ENCODE measurements around the gene PDHX. TPM values are rescaled to one million over a fixed set of nuclear protein-coding genes. Genes with fewer than 3 reads are reported as not detected.

Gene PDHX
- total and polyA plus RNA-seq, 2 of the 4 experiments (the other 2 are of a cell fraction), result 19.8 to 26.7 TPM

- intact Hi-C loops (cut with micrococcal nuclease) (loop anchor here (5.0 kb wide), 2 partner anchors 69 to 129 kb away; no protein-coding TSS in a partner anchor), dilution Hi-C loops (cut with HindIII; ENCODE audit: low sequenced_read_pairs, unreplicated experiment) (no loop called here), in situ Hi-C loops (cut with MboI; ENCODE audit: low sequenced_read_pairs) (no loop called here)
- Histone ChIP-seq H4K5ac (ENCODE audit: low read depth, low read length) (peak overlapping the region; percentile 86), H2BK20ac (ENCODE audit: low read depth, low read length) (peak overlapping the region; percentile 92), H2AK9ac (replicated peaks; ENCODE audit: low read depth, low read length, poor library complexity) (no peak overlapping the region), H3K4me3 (ENCODE audit: insufficient read depth, low read depth, low read length) (no peak overlapping the region), H3K9me1 (ENCODE audit: insufficient read depth, low read length) (peaks cover 27% of the 10 kb centered on the region), H2AFZ (replicated peaks; ENCODE audit: low read length, poor library complexity) (no peak overlapping the region), H4K91ac (ENCODE audit: insufficient read depth, low read depth, low read length) (peak overlapping the region; percentile 76), H4K20me1 (ENCODE audit: insufficient read depth, low read length) (no peaks in the 10 kb centered on the region), H3K9me3 (ENCODE audit: control insufficient read depth, insufficient read depth, low read length) (no peaks in the 10 kb centered on the region), H2BK5ac (ENCODE audit: low read depth, low read length, poor library complexity, severe bottlenecking) (peak overlapping the region; percentile 72), H3K4ac (ENCODE audit: low read depth, low read length) (peak overlapping the region; percentile 80), H4K8ac (ENCODE audit: low read depth in 2 of 2, low read length in 2 of 2) (peak overlapping the region in 1 of 2 experiments; percentile 39; a peak in 2 of 4 replicates), H3K9ac (ENCODE audit: low read depth, low read length) (no peak overlapping the region), H3K56ac (ENCODE audit: extremely low read depth, insufficient read depth, low read length) (peak overlapping the region; percentile 32; the same call in 1 of the 2 replicates), H3K14ac (replicated peaks; ENCODE audit: low read depth, low read length) (peak overlapping the region; percentile 78), H2AK5ac (ENCODE audit: low read depth, low read length) (peak overlapping the region; percentile 88), H3K18ac (ENCODE audit: low read depth, low read length) (peak overlapping the region; percentile 94), H2BK120ac (ENCODE audit: low read depth, low read length) (peak overlapping the region; percentile 78), H3K23ac (ENCODE audit: low read depth, low read length) (peak overlapping the region; percentile 74), H3K79me1 (ENCODE audit: low read depth in 1 of 2, low read length in 2 of 2) (peaks cover 4 to 41% of the 10 kb centered on the region in 2 experiments; a peak in 2 of 4 replicates), H2BK15ac (ENCODE audit: low read depth, low read length) (peak overlapping the region; percentile 21; the same call in 2 of the 3 replicates), H3K4me1 (ENCODE audit: control insufficient read depth, insufficient read depth, low read length) (peaks cover 34% of the 10 kb centered on the region), H3K27me3 (ENCODE audit: control insufficient read depth, insufficient read depth, low read length) (no peaks in the 10 kb centered on the region), H3K27ac (ENCODE audit: insufficient read depth, low read length) (peak overlapping the region; percentile 22; the same call in 1 of the 2 replicates), H3K36me3 (ENCODE audit: control insufficient read depth, insufficient read depth, low read length) (no peaks in the 10 kb centered on the region), H3K4me2 (ENCODE audit: low read depth, low read length) (peak overlapping the region; percentile 77; the same call in 1 of the 2 replicates)
- ATAC-seq (ENCODE audit: low read depth) (no peak), DNase-seq (no peak)
- WGBS, 2 experiments (ENCODE audit: extremely low coverage in 2 of 2, insufficient read length in 1 of 2), result no CpG with 5 or more reads among the region's 3 CpGs
- TF ChIP-seq MAFK (IDR thresholded peaks at IDR 0.05; ENCODE audit: low read depth, low read length) (no peak), CEBPB (IDR thresholded peaks at IDR 0.05; ENCODE audit: low read depth, low read length) (no peak), RCOR1 (IDR thresholded peaks at IDR 0.05; ENCODE audit: insufficient replicate concordance, low read length) (no peak), RFX5 (IDR thresholded peaks at IDR 0.05; ENCODE audit: low read depth, low read length) (no peak)
- TF ChIP-seq, protein P1, sequence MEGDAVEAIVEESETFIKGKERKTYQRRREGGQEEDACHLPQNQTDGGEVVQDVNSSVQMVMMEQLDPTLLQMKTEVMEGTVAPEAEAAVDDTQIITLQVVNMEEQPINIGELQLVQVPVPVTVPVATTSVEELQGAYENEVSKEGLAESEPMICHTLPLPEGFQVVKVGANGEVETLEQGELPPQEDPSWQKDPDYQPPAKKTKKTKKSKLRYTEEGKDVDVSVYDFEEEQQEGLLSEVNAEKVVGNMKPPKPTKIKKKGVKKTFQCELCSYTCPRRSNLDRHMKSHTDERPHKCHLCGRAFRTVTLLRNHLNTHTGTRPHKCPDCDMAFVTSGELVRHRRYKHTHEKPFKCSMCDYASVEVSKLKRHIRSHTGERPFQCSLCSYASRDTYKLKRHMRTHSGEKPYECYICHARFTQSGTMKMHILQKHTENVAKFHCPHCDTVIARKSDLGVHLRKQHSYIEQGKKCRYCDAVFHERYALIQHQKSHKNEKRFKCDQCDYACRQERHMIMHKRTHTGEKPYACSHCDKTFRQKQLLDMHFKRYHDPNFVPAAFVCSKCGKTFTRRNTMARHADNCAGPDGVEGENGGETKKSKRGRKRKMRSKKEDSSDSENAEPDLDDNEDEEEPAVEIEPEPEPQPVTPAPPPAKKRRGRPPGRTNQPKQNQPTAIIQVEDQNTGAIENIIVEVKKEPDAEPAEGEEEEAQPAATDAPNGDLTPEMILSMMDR (conservative IDR thresholded peaks at IDR 0.05; ENCODE audit: low read depth, low read length), result no peak
- CTCF ChIA-PET, result interaction anchor here (0.7 to 1.3 kb wide), 2 partner anchors 26 to 37 kb away, joined by 3 read pairs; no protein-coding TSS in a partner anchor
- POLR2A ChIA-PET (ENCODE audit: unreplicated experiment), result no interaction called here
- BruUV-seq (replicated peaks), result no TSS peak
Measured at GRCh38 chr11:35013514-35014233, 97.3 kb downstream of the PDHX start.
